Measurements from ENCODE around the gene FIS1.
"Not testable (repeated sequence)": the region's sequence is repeated elsewhere in the genome, so short reads cannot be mapped to it uniquely, and the experiment has no call there.

FIS1 gene

DNA sequence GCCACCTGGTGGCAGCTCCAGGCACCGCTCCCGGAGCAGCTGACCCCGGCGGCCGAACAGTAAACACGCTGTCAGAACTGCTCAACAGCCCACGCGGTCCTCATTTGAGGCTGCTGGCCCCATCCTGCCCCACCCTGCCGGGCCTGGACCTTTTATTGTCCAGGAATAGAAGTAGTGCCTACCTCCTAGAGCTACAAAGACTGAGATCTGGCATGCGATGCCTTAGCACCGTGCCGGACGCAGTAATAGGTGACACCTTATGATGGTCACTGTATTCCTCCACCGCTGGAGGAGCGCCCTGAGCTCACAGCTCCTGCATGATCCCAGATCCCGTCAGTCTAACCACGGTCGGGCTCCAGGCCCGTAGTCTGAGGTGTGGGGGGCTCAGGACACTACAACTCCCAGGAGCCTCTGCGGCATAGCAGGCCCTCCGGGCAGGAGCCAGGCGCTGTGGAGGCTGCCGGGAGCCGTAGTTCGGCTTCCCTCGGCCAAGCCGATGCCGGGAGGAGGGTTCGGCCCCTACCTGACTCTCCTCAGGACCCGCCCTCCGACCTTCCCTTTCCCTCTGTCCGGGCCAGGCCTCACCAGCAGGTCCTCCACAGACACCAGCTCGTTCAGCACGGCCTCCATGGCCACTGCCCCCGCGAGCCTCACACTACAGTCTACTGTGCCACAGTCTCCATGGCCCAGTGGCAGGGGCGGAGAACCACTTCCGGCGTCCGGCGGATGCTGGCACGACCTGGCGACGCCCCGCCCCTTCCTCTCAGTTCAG is at the start of gene FIS1:
FIS1 (minus strand) TSS at position 707 of the 772 bp plus-strand sequence; CDS start at position 630, 77 bp downstream.
- peak; percentile 66 to 72 for DNase-seq

DNA sequence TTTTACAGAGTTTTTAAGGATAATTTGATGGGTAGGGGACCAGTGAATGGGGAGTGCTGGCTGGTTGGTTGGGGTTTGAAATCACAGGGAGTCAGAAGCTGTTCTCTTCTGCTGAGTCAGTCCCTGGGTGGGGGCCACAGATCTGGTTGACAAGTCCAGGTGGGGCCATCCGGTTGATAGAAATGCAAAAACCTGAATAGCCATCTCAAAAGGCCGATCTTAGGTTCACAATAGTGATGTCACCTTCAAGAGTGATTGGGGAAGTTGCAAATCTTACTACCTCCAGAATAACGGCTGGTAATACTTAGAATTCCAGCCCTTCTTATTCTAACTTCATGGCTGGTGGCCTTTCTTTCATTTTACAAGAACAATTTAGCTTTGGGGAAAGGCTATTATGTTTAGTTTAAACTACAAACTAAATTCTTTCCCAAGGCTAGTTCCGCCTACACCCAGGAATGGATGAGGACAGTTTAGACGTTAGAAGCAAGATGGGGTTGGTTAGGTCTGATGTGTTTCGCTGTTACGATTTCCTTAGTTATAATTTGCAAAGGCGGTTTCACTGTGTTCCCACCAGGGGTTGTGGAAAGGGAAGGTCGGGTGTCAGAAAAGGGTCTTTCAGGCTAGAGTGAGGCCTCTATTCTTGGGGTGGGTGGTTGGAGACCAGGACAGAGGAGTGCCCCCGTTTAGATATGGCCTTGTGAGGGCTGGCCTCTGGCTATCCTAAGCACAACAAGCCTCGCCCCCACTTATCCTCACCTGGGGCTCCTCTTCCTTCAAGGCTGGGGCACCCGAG is 49.4 kb upstream of the FIS1 start:
- DNase-seq = no peak

DNA sequence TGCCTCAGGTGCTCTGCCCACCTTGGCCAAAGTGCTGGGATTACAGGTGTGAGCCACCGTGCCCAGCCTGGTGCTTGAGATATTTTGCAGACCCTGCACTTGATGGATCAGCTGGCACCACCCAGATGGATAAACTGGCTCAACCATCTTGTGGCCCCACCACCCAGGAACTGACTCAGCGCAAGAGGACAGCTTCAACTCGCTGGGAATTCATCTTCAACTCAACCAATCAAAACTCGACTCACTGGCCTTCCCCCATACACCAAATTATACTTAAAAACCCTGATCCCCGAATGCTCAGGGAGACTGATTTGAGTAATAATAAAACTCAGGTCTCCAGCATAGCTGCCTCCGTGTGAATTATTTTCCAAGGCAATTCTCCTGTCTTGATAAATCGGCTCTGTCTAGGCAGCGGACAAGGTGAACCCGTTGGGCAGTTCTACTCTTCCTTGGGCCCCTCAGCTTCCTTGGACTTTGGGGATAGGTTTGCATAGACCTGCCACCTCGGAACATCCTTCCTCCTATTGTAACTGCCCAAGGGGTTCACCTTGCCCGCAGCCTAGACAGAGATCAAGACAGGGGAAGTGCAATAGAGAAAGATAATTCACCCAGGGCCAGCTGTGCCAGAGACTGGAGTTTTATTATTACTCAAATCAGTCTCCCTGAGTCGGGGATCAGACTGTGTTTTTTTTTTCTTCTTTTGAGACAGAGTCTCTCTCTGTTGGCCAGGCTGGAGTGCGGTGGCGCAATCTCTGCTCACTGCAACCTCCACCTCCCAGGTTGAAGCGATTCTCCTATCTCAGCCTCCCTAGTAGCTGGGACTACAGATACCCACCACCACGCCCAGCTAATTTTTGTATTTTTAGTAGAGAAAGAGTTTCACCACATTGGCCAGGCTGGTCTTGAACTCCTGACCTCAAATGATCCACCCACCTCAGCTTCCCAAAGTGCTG is 48.5 kb upstream of the FIS1 start:
- not testable (repeated sequence) for DNase-seq

DNA sequence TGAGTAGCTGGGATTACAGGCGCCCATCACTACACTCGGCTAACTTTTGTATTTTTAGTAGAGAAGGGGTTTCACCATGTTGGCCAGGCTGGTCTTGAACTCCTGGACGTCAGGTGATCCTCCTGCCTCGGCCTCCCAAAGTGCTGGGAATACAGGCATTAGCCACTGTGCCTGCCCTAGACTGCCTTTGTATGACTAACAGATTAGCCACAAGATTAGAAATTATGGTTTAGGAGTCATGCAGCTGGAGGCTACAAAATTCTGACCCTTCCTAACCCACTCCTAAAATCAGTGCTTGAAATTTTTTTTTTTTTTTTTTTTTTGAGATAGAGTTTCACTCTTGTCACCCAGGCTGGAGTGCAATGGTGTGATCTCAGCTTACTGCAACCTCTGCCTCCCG is 47.7 kb upstream of the FIS1 start:
- not testable (repeated sequence) for DNase-seq

DNA sequence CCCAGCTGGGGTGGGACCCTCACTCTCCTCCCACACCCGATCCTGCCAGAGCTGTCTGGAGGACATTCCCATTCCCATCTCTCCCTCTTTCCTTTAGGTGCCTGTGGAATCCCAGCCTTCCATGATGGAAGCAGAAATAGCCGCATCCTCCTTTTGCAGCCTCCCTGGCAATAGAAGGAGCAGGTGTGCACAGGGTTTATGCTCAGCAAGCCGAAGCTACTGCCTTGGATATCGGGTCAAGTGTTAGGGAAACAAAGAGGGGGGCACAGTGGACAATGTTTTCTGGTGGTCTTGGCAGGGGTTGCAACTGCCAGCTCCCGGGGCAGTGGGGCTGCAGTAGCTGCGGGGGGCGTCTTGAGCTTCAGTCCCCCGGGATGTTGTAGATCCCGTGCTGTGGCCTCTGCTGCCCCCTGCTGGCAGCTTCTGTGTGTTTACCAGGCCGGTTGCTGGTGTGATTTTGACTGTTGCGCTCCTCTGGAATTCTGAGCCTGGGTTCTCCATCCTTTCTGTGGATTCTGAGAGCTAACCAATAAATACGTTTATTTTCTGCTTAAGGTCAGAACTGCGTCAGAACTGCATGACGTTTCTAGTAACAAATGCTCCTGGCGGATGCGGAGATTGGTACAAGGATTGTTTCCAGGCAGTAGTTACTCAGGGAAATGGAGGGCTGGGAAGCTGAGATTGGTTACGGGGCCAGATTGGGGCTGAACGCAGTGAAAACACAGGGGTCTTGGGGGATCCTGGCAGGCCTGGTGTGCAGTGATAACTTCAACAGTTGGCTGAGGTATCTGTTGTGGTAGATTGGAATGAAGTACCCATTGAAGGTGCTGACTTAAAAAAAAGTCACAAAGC is 45.5 kb upstream of the FIS1 start:
- DNase-seq = not testable (repeated sequence)

DNA sequence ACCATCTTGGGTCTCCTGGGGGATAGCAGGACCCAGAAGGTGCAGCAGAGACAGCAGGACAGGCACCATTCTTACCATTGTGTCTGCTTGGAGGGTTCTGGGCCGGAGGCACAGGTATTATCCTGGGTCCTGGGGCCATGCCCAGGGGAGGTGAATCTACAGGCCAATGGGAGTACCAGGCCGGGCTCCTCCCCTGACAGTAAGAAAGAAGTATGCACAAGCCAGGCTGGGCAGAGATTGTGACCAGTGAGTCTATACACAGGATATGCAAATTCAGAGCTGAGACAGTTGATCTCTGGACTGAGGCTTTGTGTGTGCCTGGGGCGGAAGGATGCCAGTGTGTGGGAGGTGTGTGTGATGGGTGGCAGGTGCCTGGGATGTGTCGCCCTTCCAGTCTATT is 44.8 kb upstream of the FIS1 start:
- DNase-seq = not testable (repeated sequence)

DNA sequence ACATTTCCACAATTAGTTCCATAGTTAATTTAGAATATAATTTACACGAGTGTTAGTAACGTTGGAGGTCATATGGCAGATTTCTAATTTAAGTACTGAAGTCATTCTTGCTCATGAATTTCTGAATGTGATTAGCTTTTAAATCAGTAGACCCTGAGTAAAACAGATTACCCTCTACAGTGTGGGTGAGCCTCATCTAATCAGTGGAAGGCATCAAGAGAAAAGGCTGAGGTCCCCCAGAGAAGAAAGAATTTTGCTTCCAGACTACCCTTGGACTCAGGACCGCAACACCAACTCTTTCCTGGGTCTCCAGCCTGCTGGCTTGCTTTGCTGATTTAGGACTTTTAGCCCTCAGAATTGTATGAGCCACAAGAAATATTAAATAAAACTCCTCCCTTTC is 43.6 kb upstream of the FIS1 start:
- DNase-seq = no peak

DNA sequence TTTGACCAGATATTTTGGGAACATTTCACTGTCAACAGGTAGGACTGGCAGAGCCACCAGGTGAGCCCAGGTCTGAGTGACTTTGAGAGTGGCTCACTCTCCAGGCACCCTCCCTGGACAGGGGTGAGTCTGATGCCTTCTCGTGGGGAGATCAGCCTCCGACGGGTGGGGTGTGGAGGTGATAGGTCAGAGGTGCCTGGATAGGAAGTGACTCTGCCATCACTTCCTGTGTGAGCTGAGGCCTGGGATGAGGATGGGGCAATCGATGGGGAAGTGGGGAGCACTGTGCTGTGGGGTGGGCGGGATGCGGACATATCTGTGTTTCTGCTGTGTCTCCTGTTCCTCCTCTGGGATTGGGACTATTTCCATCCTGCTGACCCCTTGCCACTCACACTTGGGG is 42.2 kb upstream of the FIS1 start:
- DNase-seq = no peak

DNA sequence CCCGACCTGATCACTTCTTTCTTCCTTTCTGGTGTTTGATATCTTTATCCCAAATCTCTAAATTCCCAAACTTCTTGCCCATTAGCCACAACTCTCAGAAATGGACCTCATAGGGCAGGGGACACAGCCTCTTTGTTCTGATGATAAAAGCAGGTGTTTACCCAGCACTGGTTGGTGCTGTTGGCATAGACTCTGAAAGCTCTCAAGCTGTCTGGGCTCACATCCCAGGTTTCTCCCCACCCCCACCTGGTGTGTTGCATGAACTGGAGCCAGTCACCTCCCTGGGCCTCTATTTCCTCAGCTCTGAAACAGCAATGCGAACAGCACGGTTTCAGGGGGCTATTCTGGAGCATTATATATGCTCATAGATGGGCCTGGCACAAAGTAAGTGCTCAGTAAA is 41.0 kb upstream of the FIS1 start:
- DNase-seq = not testable (repeated sequence)

DNA sequence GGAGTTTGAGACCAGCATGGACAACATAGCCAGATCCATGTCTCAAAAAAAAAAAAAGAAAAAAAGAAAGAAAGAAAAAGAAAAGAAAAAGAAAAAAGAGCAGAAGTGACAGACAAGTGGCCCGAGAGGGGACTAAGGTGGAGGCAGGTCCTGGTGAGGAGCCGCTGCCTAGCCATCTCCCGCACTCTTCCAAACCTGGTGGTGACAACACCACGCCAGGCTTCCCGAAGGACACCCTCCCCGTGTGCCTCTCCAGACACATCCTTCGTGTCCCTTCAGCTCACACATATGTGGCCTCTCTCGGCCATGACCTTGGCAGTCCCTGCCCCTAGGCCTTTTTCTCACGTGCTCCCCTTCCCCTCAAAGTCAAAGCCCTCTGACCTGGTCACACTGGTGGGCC is 40.3 kb upstream of the FIS1 start:
- no peak for DNase-seq

DNA sequence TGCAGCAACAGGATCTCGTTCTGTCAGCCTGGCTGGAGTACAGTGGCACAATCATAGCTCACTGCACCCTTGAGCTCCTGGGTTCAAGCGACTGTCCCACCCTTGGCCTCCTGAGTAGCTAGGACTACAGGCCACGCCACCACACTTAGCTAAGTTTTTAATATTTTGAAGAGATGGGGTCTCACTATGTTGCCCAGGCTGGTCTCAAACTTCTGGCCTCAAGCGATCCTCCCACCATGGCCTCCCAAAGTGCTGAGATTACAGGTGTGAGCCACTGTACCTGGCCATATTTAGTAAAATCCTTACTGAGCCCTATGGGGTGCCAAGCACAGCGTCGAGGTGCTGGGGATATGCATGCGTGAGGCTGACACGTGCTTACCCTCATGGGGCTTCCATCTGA is 36.0 kb upstream of the FIS1 start:
- not testable (repeated sequence) for DNase-seq

DNA sequence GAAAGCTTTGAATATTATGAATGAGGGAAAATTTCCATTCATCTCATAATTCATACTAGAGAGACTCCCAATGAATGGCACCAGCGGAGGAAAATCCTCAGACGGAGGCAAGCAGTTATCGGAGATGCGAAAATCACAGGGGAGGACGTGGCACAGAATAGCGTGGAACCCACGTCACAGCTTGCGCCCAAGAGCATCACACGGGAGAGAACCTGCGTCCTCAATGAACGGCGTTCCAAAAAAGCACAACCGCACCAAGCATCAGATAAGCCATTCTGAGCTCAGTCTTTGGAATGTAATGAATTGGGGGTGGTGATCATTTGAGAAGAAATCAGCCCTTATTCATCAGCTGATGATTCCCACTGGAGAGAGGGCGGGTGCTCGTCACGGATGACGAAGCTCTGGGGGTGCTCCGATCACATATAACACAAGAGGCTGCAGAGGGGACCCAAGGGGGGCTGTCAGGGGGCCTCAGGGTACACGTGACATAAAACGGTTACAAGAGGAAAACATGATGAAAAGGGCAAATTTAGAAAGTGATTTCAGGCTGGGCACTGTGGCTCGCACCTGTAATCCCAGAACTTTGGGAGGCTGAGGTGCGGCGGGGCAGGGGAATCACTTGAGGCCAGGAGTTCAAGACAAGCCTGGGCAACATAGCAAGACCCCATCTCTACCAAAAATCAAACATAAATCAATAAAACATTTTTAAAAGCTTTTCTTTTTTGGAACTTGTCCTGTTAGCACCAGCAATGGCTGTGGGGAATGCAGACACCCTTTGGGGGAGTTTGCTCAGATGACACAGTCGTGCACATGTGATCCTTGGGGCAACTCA is 33.8 kb upstream of the FIS1 start:
- DNase-seq = no peak

DNA sequence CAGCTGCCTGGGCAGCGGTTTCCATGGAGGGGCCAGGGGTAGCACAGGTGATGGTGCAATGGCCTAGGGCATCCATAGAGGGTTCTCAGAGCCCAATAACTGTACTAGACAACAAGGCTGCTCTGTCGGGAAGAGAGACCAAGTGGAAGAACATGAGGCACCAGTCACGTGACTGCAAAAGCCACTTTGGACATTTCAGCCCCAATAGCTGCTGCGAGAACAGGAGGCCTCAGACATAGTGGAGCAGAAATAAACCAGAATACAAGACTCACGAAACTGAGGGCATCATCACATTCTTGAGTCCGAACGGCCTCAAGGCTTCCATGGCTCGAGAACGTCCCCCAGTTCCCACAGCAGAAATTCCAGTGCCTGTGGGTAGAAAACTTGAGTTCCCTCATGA is 32.3 kb upstream of the FIS1 start:
- no peak for DNase-seq

DNA sequence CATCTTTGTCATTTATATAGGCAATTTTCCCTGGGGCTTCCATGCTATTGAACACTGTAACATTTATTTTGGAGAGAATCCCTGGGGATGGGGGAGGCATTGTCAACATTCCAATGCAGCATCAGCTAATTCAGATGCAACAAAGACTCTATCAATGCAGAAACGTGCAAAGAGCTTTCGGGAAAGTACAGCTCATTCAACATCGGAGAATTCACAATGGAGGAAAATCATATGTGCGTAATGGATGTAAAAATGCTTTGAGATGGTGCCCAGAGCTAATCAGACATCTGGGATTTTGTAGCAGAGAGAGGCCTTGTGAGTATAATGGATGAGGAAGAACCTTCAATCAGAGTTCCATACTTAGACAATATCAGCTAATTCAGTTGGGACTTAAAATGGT is 28.3 kb upstream of the FIS1 start:
- no peak for DNase-seq

DNA sequence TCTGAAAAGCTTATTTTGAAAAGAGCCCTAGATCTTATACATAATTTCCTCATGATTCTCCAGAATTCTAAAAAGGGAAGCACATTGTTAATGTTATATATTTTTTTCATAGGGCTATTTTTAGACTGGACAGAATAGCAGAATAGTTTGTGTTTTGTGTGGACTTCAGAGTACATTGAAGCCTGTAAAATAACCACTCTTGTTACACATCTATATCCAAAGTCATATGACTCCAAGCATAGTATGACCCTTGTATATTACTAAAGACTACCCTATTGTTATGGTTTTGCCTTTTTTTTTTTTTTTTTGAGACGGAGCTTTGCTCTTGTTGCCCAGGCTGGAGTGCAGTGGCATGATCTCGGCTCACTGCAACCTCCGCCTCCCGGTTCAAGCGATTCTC is 26.1 kb upstream of the FIS1 start:
- DNase-seq = no peak

DNA sequence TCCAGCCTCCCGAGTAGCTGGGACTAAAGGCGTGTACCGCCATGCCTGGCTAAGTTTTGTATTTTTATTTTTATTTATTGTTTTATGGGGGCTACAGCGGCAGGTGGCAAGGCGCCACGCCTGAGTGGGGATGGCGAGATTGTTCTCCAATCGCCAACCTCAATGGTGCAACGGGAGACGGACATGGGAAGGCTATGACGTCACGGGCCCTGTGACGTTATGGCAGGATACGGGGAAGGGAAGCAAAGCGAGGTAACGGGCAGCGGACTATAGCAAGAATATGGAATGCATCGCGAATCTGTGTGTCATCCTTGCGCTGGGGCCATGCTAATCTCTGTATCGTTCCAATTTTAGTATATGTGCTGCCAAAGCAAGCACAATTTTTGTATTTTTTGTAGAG is 24.8 kb upstream of the FIS1 start:
- no peak for DNase-seq

DNA sequence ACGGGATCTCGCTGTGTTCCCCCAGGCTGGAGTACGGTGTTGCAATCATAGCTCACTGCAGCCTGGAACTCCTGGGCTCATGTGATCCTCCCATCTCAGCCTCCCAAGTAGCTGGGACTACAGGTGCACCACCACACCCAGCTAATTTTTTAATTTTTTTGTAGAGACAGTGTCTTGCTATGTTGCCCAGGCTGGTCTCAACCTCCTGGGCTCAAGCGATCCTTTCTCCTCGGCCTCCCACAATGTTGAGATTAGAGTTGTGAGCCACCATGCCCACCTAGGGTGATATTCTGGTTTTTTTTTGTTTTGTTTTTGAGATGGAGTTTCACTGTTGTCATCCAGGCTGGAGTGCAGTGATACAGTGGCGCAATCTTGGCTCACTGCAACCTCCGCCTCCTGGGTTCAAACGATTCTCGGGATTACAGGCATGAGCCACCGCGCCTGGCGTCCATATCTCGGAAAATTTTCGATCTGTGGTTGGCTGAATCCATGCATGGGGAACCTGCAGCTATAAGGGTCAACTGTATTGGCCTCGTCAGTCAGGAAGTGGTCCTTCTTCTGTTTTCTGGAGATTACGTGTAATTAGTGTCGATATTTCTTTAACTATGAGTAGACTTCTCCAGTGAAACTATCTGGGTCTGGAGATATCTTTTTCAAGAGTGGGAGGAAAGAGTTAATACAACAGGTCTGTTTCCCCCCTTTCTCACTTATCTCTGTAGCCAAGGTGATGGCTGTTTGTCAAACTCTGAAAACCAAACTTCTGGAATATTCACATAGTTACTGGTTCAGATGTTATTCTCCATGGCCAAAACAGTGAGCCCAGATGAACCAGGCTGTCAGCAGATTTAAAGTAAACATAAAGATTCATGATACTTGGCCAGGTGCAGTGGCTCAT is 21.0 kb upstream of the FIS1 start:
- no peak for DNase-seq

DNA sequence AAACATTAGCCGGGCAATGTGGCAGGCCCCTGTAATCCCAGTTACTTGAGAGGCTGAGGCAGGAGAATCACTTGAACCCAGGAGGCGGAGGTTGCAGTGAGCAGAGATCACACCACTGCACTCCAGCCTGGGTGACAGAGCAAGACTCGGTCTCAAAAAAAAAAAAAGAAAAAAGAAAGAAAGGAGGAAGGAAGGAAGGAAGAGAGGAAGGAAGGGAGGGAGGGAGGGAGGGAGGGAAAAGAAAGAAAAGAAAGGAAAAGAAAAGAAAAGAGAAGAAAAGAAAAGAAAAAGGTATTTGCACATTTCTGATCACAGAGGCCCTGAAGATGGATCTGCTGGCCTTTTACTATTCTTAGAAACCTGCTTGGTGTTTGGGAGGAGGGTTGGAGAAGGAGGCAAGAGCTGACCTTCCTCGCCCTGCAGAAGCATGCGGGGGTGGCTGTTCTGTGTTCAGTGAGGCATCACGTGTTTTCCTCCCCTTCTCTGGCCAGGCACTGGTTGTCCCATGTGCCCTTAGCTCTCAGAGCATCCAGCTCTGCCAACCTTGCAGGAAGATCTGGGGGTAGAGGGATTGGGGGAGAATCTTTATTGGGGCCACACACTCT is 19.3 kb upstream of the FIS1 start:
- DNase-seq = not testable (repeated sequence)

DNA sequence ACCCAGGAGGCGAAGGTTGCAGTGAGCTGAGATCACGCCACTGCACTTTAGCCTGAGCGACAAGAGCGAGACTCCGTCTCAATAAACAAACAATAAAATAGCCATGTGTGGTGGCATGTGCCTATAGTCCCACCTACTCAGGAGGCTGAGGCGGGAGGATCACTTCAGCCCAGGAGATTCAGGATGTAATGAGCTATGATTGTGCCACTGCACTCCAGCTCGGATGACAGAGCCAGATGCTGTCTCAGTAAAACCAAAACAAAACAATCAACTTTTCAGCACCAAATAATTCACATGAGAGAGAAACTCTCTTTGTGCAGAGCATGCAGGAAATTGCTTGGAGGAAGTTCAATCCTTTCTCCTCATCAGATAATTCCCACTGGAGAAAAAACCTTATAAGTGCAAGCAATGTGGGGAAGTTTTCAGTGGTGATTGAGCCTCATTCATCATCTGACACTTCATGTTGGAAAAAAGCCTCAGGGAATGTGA is 13.4 kb upstream of the FIS1 start:
- no peak for DNase-seq

All from cerebellar nuclear complex (tissue), 1 donor.